Mesothelial cell of epicardium (in vitro differentiated cells): ENCODE data around the gene WWC2. TPM values are rescaled to one million over a fixed set of nuclear protein-coding genes. Genes with fewer than 3 reads are reported as not detected.

Experiments used
- DNase-seq, 2 experiments: peaks; one replicate each; pipeline ENCODE4 v3.0.0; 2021; ENCODE audit warnings: low spot score in 2 of 2; ENCODE audit not compliant: unreplicated experiment in 2 of 2
- H3K27ac Mint-ChIP-seq: 2 replicates; pipeline ENCODE4 v1.8.0; 2021; ENCODE audit warnings: mixed read lengths
- H3K27me3 Mint-ChIP-seq: 2 replicates; pipeline ENCODE4 v1.8.0; 2021; ENCODE audit warnings: low read depth, mixed read lengths
- H3K36me3 Mint-ChIP-seq: 2 replicates; pipeline ENCODE4 v1.8.0; 2021; ENCODE audit warnings: mixed read lengths
- H3K4me1 Mint-ChIP-seq: 2 replicates; pipeline ENCODE4 v1.8.0; 2021; ENCODE audit warnings: mixed read lengths
- H3K4me3 Mint-ChIP-seq: 2 replicates; pipeline ENCODE4 v1.8.0; 2021; ENCODE audit warnings: mild to moderate bottlenecking, moderate library complexity, mixed read lengths
- H3K9me3 Mint-ChIP-seq: 2 replicates; pipeline ENCODE4 v1.8.0; 2021; ENCODE audit warnings: mixed read lengths
- total RNA-seq: library from RNA; stranded (reverse); gene quantifications from 3 replicates; pipeline ENCODE4 v1.2.1, GENCODE V29; 2021
- TF ChIP-seq, protein P1 (sequence below): fragments of 200-600 bp; sonication (generic); IDR thresholded peaks from one replicate; pipeline ENCODE4 v1.5.0; 2021; ENCODE audit warnings: antibody characterized with exemption; ENCODE audit not compliant: unreplicated experiment

WWC2 gene
- total RNA-seq, 1 donor from 2014 or later: 64.1 TPM

DNA sequence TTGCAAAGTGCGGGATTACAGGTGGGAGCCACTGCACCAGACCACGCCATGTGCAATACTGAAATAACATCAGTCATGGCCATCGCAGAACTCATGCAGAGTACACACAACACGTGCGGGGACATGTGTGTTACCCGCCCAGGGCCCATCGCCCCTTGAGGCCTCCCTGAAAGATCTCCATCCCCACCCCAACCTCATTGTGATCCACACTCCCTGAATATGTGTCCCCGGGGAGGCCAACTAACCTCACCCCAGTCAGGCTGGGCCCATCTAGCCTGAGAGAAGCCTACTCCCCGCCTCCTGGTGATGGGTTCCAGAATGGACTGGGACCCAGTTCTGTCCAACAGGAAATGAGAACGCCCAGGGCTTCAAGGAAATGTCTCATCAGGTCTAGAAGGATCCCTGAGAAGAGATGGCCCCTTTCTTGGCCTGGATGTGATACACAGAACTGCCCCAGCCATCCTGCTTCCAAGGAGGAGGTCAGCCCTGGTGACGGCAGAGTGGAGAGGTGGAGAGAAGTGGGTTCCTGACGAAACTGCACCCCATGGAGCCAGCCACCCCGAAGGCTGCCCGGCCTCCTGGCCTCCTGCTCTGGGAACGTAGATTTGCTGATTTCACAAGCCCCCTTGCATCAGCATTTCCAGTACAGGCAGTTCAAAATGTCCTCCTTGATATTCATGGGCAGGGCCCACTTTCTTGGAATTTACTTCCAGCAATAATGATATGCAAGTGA lies 245.6 kb downstream of the WWC2 start:
- Mint-ChIP-seq H3K4me3 (no peak overlapping the region), H3K27ac (no peak overlapping the region), H3K36me3 (no peaks in the 10 kb centered on the region), H3K27me3 (peaks cover 2% of the 10 kb centered on the region), H3K4me1 (no peaks in the 10 kb centered on the region), H3K9me3 (no peaks in the 10 kb centered on the region)
- TF ChIP-seq, protein P1, sequence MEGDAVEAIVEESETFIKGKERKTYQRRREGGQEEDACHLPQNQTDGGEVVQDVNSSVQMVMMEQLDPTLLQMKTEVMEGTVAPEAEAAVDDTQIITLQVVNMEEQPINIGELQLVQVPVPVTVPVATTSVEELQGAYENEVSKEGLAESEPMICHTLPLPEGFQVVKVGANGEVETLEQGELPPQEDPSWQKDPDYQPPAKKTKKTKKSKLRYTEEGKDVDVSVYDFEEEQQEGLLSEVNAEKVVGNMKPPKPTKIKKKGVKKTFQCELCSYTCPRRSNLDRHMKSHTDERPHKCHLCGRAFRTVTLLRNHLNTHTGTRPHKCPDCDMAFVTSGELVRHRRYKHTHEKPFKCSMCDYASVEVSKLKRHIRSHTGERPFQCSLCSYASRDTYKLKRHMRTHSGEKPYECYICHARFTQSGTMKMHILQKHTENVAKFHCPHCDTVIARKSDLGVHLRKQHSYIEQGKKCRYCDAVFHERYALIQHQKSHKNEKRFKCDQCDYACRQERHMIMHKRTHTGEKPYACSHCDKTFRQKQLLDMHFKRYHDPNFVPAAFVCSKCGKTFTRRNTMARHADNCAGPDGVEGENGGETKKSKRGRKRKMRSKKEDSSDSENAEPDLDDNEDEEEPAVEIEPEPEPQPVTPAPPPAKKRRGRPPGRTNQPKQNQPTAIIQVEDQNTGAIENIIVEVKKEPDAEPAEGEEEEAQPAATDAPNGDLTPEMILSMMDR: no peak
- no peak for DNase-seq

DNA sequence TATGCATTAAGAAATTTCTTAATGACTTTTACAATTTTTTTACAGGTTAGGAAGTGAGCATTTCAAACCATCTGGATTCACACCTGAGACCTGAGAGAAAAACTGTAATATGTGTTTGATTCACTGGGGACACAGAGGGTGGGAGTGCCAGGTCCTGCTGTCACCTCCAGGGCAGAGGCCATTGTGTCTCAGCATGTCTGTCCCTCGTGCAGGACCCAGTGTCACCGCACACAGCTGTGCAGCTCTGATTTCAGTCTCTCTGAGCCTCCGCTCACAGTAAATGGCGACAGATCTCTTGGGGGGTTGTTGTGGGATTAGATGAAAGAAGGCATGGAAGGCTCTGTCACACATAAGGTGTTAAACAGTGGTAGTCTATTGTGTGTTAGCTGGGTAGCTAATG lies 246.2 kb downstream of the WWC2 start:
- H3K9me3 Mint-ChIP-seq: no peaks in the 10 kb centered on the region
- peaks cover under 1% of the 10 kb centered on the region for H3K27me3 Mint-ChIP-seq
- H3K27ac Mint-ChIP-seq: no peak overlapping the region
- DNase-seq: no peak
- H3K4me1 Mint-ChIP-seq: no peaks in the 10 kb centered on the region
- no peaks in the 10 kb centered on the region for H3K36me3 Mint-ChIP-seq
- no peak overlapping the region for H3K4me3 Mint-ChIP-seq
- TF ChIP-seq, protein P1: no peak

DNA sequence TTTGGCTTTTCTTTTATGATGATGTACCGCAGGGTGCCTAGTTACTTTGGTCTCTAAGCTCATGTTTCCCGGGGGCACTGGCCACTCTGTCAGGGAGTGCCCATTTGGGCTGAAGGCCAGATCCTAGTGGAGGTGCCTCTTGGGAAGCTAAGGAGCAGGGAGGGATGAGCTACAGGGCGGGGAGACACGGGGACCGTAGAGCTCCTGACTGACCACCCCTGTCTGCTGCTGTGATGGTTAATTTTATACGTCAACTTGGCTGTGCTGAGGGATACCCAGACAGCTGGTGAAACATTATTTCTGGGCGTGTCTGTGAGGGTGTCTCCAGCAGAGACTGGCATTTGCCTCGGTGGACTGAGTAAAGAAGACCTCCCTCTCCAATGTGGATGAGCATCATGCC lies 248.1 kb downstream of the WWC2 start:
- Mint-ChIP-seq H3K27me3 (no peaks in the 10 kb centered on the region), H3K36me3 (no peaks in the 10 kb centered on the region), H3K4me1 (peaks cover 2% of the 10 kb centered on the region), H3K27ac (no peak overlapping the region), H3K9me3 (no peaks in the 10 kb centered on the region), H3K4me3 (no peak overlapping the region)
- TF ChIP-seq, protein P1: no peak
- no peak for DNase-seq

DNA sequence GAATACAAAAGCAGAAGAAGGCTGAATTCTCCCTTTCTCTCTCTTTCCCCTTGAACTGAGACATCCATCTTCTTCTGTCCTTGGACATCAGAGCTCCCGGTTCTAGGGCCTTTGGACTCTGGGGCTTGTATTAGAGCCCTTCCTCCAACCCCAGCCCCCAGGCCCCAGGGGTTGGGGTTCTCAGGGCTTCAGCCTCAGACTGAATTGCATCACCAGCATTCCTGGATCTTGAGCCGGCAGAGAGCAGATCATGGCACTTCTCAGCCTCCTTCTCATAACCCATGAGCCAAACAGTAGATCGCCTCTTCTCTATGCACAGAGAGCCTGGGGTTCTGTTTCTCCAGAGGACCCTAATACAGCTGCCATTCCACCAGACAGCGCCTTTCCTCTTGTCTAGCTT lies 248.5 kb downstream of the WWC2 start:
- Mint-ChIP-seq H3K4me1 (peaks cover 2% of the 10 kb centered on the region), H3K9me3 (no peaks in the 10 kb centered on the region), H3K27ac (no peak overlapping the region), H3K4me3 (no peak overlapping the region), H3K36me3 (no peaks in the 10 kb centered on the region), H3K27me3 (no peaks in the 10 kb centered on the region)
- no peak for DNase-seq
- TF ChIP-seq, protein P1: no peak

DNA sequence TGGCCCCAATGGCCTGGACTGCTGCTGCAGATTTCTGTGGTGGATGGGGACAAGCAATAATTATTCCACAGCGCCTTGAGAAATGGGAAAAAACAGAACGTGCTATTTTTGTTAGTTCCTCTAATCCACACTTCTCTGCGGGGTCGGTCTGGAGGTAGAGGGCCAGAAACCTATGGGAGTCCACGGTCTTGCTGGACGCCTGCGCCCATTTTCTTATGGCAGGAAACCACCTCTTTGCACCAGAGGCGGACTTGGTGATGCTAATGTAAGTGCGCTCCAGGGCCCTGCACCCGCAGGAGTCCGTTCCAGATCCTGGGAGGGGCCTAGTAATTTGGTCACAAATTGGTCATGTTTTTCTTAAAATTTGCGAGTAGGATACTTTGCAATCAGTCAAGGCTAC lies 249.1 kb downstream of the WWC2 start:
- no peak overlapping the region for H3K27ac Mint-ChIP-seq
- no peak for DNase-seq
- TF ChIP-seq, protein P1: no peak
- no peaks in the 10 kb centered on the region for H3K9me3 Mint-ChIP-seq
- no peak overlapping the region for H3K4me3 Mint-ChIP-seq
- H3K4me1 Mint-ChIP-seq: peaks cover 2% of the 10 kb centered on the region
- no peaks in the 10 kb centered on the region for H3K27me3 Mint-ChIP-seq
- no peaks in the 10 kb centered on the region for H3K36me3 Mint-ChIP-seq
